ENCODE results near the gene CDA. TPM values are rescaled to one million over a fixed set of nuclear protein-coding genes. Genes with fewer than 3 reads are reported as not detected.

Gene CDA
- total RNA-seq, 1 donor from 2014 or later: not detected

GRCh38 chr1:20575541-20576336 lies 13.2 kb upstream of the CDA start:
- H3K9me3 Mint-ChIP-seq: peaks cover 2% of the 10 kb centered on the region
- ATAC-seq (ENCODE audit: low read depth) (no peak), DNase-seq (no peak)
- no peak overlapping the region for H3K27ac Mint-ChIP-seq
- peaks cover 23% of the 10 kb centered on the region for H3K27me3 Mint-ChIP-seq
- no peaks in the 10 kb centered on the region for H3K36me3 Mint-ChIP-seq (ENCODE audit: low read depth)
- no peak overlapping the region for H3K4me3 Mint-ChIP-seq
- TF ChIP-seq CTCF (IDR thresholded peaks at IDR 0.05): no peak
- ChIA-PET CTCF (no interaction called here), POLR2A (no interaction called here)
- no peaks in the 10 kb centered on the region for H3K4me1 Mint-ChIP-seq
- intact Hi-C loops (cut with micrococcal nuclease): no loop called here

GRCh38 chr1:20578062-20578461 lies 10.8 kb upstream of the CDA start:
- Mint-ChIP-seq H3K27ac (no peak overlapping the region), H3K4me1 (no peaks in the 10 kb centered on the region), H3K27me3 (peaks cover 23% of the 10 kb centered on the region), H3K4me3 (no peak overlapping the region), H3K36me3 (ENCODE audit: low read depth) (no peaks in the 10 kb centered on the region), H3K9me3 (no peaks in the 10 kb centered on the region)
- no peak for TF ChIP-seq CTCF (IDR thresholded peaks at IDR 0.05)
- POLR2A ChIA-PET: no interaction called here
- CTCF ChIA-PET: no interaction called here
- DNase-seq (no peak), ATAC-seq (ENCODE audit: low read depth) (no peak)
- intact Hi-C loops (cut with micrococcal nuclease): no loop called here

- intact Hi-C loops (cut with micrococcal nuclease): no loop called here
- H3K9me3 Mint-ChIP-seq: no peaks in the 10 kb centered on the region
- no peaks in the 10 kb centered on the region for H3K4me1 Mint-ChIP-seq
- no peak for TF ChIP-seq CTCF (IDR thresholded peaks at IDR 0.05)
- no peak for ATAC-seq (ENCODE audit: low read depth)
- POLR2A ChIA-PET: no interaction called here
- H3K27ac Mint-ChIP-seq: no peak overlapping the region
- no peaks in the 10 kb centered on the region for H3K36me3 Mint-ChIP-seq (ENCODE audit: low read depth)
- no peak overlapping the region for H3K4me3 Mint-ChIP-seq
- CTCF ChIA-PET: no interaction called here
- peaks cover 18% of the 10 kb centered on the region for H3K27me3 Mint-ChIP-seq
- no peak for DNase-seq
These were observed 10.0 kb upstream of the CDA start for GRCh38 chr1:20578721-20579395.

GRCh38 chr1:20584890-20585289 lies 4.0 kb upstream of the CDA start:
- no peak for DNase-seq
- peaks cover 3% of the 10 kb centered on the region for H3K9me3 Mint-ChIP-seq
- no peak overlapping the region for H3K27ac Mint-ChIP-seq
- no peak overlapping the region for H3K4me3 Mint-ChIP-seq
- no peak for TF ChIP-seq CTCF (IDR thresholded peaks at IDR 0.05)
- ATAC-seq (ENCODE audit: low read depth): no peak
- ChIA-PET CTCF (no interaction called here), POLR2A (no interaction called here)
- intact Hi-C loops (cut with micrococcal nuclease): no loop called here
- H3K36me3 Mint-ChIP-seq (ENCODE audit: low read depth): no peaks in the 10 kb centered on the region
- no peaks in the 10 kb centered on the region for H3K4me1 Mint-ChIP-seq
- peaks cover 43% of the 10 kb centered on the region for H3K27me3 Mint-ChIP-seq

- TF ChIP-seq CTCF (IDR thresholded peaks at IDR 0.05): no peak
- Mint-ChIP-seq H3K4me3 (no peak overlapping the region), H3K9me3 (peaks cover 3% of the 10 kb centered on the region), H3K36me3 (ENCODE audit: low read depth) (no peaks in the 10 kb centered on the region), H3K27ac (no peak overlapping the region), H3K27me3 (peaks cover 53% of the 10 kb centered on the region), H3K4me1 (no peaks in the 10 kb centered on the region)
- ATAC-seq (ENCODE audit: low read depth) (no peak), DNase-seq (no peak)
- intact Hi-C loops (cut with micrococcal nuclease): no loop called here
- POLR2A ChIA-PET: no interaction called here
- CTCF ChIA-PET: no interaction called here
These were observed 1.8 kb upstream of the CDA start for GRCh38 chr1:20586953-20587660.

Data from activated B cell treated with CpG ODN at 0.5 μM for 24 hours (primary cell).